Kidney epithelial cell (primary cell): ENCODE measurements around the gene APOA4. TPM values are rescaled to one million over a fixed set of nuclear protein-coding genes. Genes with fewer than 3 reads are reported as not detected.

Experiments
- DNase-seq: peaks from one replicate; pipeline ENCODE4 v3.0.0-alpha.2; 2010; ENCODE audit warnings: low read depth
- H3K27me3 ChIP-seq: 2 replicates; pipeline ENCODE4 v1.6.0; 2011; ENCODE audit warnings: low read length; ENCODE audit not compliant: control insufficient read depth, insufficient read depth
- H3K36me3 ChIP-seq: 2 replicates; pipeline ENCODE4 v1.5.1; 2011; ENCODE audit warnings: low read length; ENCODE audit not compliant: control insufficient read depth, insufficient read depth
- H3K4me3 ChIP-seq: 2 replicates; pipeline ENCODE4 v1.5.1; 2011; ENCODE audit warnings: low read depth, mild to moderate bottlenecking, control low read depth, low read length
- CTCF ChIP-seq: IDR thresholded peaks from 2 replicates; pipeline ENCODE4 v1.5.1; 2011; ENCODE audit warnings: mild to moderate bottlenecking, moderate library complexity, low read length, control low read depth, inconsistent platforms; ENCODE audit not compliant: insufficient read depth, poor library complexity, severe bottlenecking
- total RNA-seq: library from RNA; depleted of rRNA; stranded (reverse); fragments of >200 nt; gene quantifications from 2 replicates; pipeline ENCODE4 v1.2.3, GENCODE V29; 2015

Gene APOA4
- total RNA-seq, 1 donor from 2014 or later: not detected

- Histone ChIP-seq H3K4me3 (no peak overlapping the region), H3K27me3 (no peaks in the 10 kb centered on the region), H3K36me3 (peaks cover 2% of the 10 kb centered on the region)
- no peak for TF ChIP-seq CTCF
- no peak for DNase-seq
Measured at GRCh38 chr11:116862185-116862584, 39.1 kb upstream of the APOA4 start.

GRCh38 chr11:116861539-116861938 lies 38.4 kb upstream of the APOA4 start:
- DNase-seq: peak; percentile 59
- peaks cover 2% of the 10 kb centered on the region for H3K36me3 ChIP-seq
- TF ChIP-seq CTCF: no peak
- no peaks in the 10 kb centered on the region for H3K27me3 ChIP-seq
- H3K4me3 ChIP-seq: no peak overlapping the region

- Histone ChIP-seq H3K27me3 (no peaks in the 10 kb centered on the region), H3K4me3 (no peak overlapping the region), H3K36me3 (peaks cover 2% of the 10 kb centered on the region)
- no peak for TF ChIP-seq CTCF
- DNase-seq: no peak
Measured at GRCh38 chr11:116860303-116860702, 37.2 kb upstream of the APOA4 start.

- H3K4me3 ChIP-seq: no peak overlapping the region
- H3K27me3 ChIP-seq: no peaks in the 10 kb centered on the region
- H3K36me3 ChIP-seq: peaks cover 2% of the 10 kb centered on the region
- no peak for TF ChIP-seq CTCF
- DNase-seq: no peak
Measured at GRCh38 chr11:116859175-116859574, 36.1 kb upstream of the APOA4 start.

GRCh38 chr11:116857936-116858335 lies 34.8 kb upstream of the APOA4 start:
- H3K4me3 ChIP-seq: no peak overlapping the region
- DNase-seq: no peak
- peaks cover 2% of the 10 kb centered on the region for H3K36me3 ChIP-seq
- no peaks in the 10 kb centered on the region for H3K27me3 ChIP-seq
- TF ChIP-seq CTCF: no peak

- no peak for TF ChIP-seq CTCF
- H3K27me3 ChIP-seq: no peaks in the 10 kb centered on the region
- DNase-seq: no peak
- H3K36me3 ChIP-seq: peaks cover 2% of the 10 kb centered on the region
- no peak overlapping the region for H3K4me3 ChIP-seq
Measured at GRCh38 chr11:116857316-116857715, 34.2 kb upstream of the APOA4 start.
